Measurements from ENCODE around the gene DTD1. TPM values are rescaled to one million over a fixed set of nuclear protein-coding genes. Genes with fewer than 3 reads are reported as not detected.
A peak's percentile ranks its signal among the peaks of the same experiment; 100 is the strongest.
"Not testable (repeated sequence)": the region's sequence is repeated elsewhere in the genome, so short reads cannot be mapped to it uniquely, and the experiment has no call there.

DTD1 gene
- polyA plus RNA-seq, 3 donors from 2014 or later, result 47.4 to 68.3 (median 66.6) TPM

- H3K9me3 Mint-ChIP-seq; H3K36me3 Mint-ChIP-seq; H3K4me3 Mint-ChIP-seq; H3K27ac Mint-ChIP-seq; H3K4me1 Mint-ChIP-seq; DNase-seq; H3K27me3 Mint-ChIP-seq (ENCODE audit: low read depth in 3 of 3): not testable (repeated sequence)
These were observed 199.2 kb downstream of the DTD1 start for GRCh38 chr20:18787046-18787445.

- Mint-ChIP-seq H3K9me3 (peaks cover 0 to 2% (median 0%) of the 10 kb centered on the region in 6 donors), H3K27ac (no peak overlapping the region), H3K4me3 (no peak overlapping the region), H3K27me3 (ENCODE audit: low read depth in 3 of 3) (peaks cover 3 to 9% (median 9%) of the 10 kb centered on the region in 3 donors), H3K36me3 (peaks cover 0 to 5% (median 4%) of the 10 kb centered on the region in 3 donors), H3K4me1 (no peaks in the 10 kb centered on the region)
- no peak for DNase-seq
These were observed 200.2 kb downstream of the DTD1 start for GRCh38 chr20:18788021-18788420.

GRCh38 chr20:18790787-18791186, 202.9 kb downstream of the DTD1 start:
- H3K27me3 Mint-ChIP-seq (ENCODE audit: low read depth in 3 of 3), result peaks cover 3 to 10% (median 10%) of the 10 kb centered on the region in 3 donors
- no peak overlapping the region for H3K27ac Mint-ChIP-seq
- H3K4me3 Mint-ChIP-seq, result no peak overlapping the region
- no peak for DNase-seq
- H3K4me1 Mint-ChIP-seq, result peaks cover 18 to 21% of the 10 kb centered on the region in 2 donors
- H3K36me3 Mint-ChIP-seq, result peaks cover 0 to 6% (median 4%) of the 10 kb centered on the region in 3 donors
- peaks cover 0 to 2% (median 0%) of the 10 kb centered on the region in 6 donors for H3K9me3 Mint-ChIP-seq

- Mint-ChIP-seq H3K9me3 (peaks cover 0 to 2% (median 0%) of the 10 kb centered on the region in 6 donors), H3K4me3 (peak overlapping the region; percentile 96 to 98 (median 97)), H3K4me1 (peaks cover 18 to 21% of the 10 kb centered on the region in 2 donors), H3K36me3 (peaks cover 0 to 7% (median 7%) of the 10 kb centered on the region in 3 donors), H3K27me3 (ENCODE audit: low read depth in 3 of 3) (peaks cover 3 to 5% (median 4%) of the 10 kb centered on the region in 3 donors), H3K27ac (peak overlapping the region; percentile 98 to 100 (median 100))
- peak; percentile 82 to 86 (median 85) for DNase-seq
These were observed 206.0 kb downstream of the DTD1 start for GRCh38 chr20:18793625-18794427.

GRCh38 chr20:18794428-18794787, 206.6 kb downstream of the DTD1 start:
- Mint-ChIP-seq H3K27ac (peak overlapping the region; percentile 98 to 100 (median 100)), H3K4me3 (peak overlapping the region; percentile 96 to 98 (median 97)), H3K9me3 (peaks cover 0 to 2% (median 0%) of the 10 kb centered on the region in 6 donors), H3K4me1 (peaks cover 18 to 21% of the 10 kb centered on the region in 2 donors), H3K36me3 (peaks cover 0 to 7% (median 7%) of the 10 kb centered on the region in 3 donors), H3K27me3 (ENCODE audit: low read depth in 3 of 3) (peaks cover 4 to 5% (median 5%) of the 10 kb centered on the region in 3 donors)
- DNase-seq, result no peak

- DNase-seq, result no peak
- peaks cover 0 to 7% (median 7%) of the 10 kb centered on the region in 3 donors for H3K36me3 Mint-ChIP-seq
- H3K4me1 Mint-ChIP-seq, result peaks cover 18 to 21% of the 10 kb centered on the region in 2 donors
- peaks cover 4 to 5% (median 5%) of the 10 kb centered on the region in 3 donors for H3K27me3 Mint-ChIP-seq (ENCODE audit: low read depth in 3 of 3)
- H3K9me3 Mint-ChIP-seq, result peaks cover 0 to under 1% (median 0%) of the 10 kb centered on the region in 6 donors
- H3K4me3 Mint-ChIP-seq, result peak overlapping the region; percentile 96 to 98 (median 97)
- peak overlapping the region in 5 of 6 donors; percentile 99 to 100 (median 100) for H3K27ac Mint-ChIP-seq
These were observed 207.5 kb downstream of the DTD1 start for GRCh38 chr20:18795366-18795765.

- Mint-ChIP-seq H3K4me3 (no peak overlapping the region), H3K27ac (no peak overlapping the region), H3K9me3 (no peaks in the 10 kb centered on the region), H3K4me1 (peaks cover 18 to 21% of the 10 kb centered on the region in 2 donors), H3K27me3 (ENCODE audit: low read depth in 3 of 3) (peaks cover 4 to 5% (median 5%) of the 10 kb centered on the region in 3 donors), H3K36me3 (peaks cover 0 to 7% (median 7%) of the 10 kb centered on the region in 3 donors)
- no peak for DNase-seq
These were observed 208.5 kb downstream of the DTD1 start for GRCh38 chr20:18796282-18796833.

GRCh38 chr20:18801516-18801915, 213.7 kb downstream of the DTD1 start:
- DNase-seq, result no peak
- H3K9me3 Mint-ChIP-seq, result no peaks in the 10 kb centered on the region
- no peaks in the 10 kb centered on the region for H3K4me1 Mint-ChIP-seq
- H3K36me3 Mint-ChIP-seq, result peaks cover 0 to under 1% (median under 1%) of the 10 kb centered on the region in 3 donors
- H3K27ac Mint-ChIP-seq, result no peak overlapping the region
- H3K27me3 Mint-ChIP-seq (ENCODE audit: low read depth in 3 of 3), result peaks cover 2 to 8% (median 6%) of the 10 kb centered on the region in 3 donors
- no peak overlapping the region for H3K4me3 Mint-ChIP-seq

GRCh38 chr20:18802012-18802634, 214.3 kb downstream of the DTD1 start:
- H3K4me3 Mint-ChIP-seq, result no peak overlapping the region
- no peaks in the 10 kb centered on the region for H3K36me3 Mint-ChIP-seq
- H3K27me3 Mint-ChIP-seq (ENCODE audit: low read depth in 3 of 3), result peaks cover 2 to 8% (median 8%) of the 10 kb centered on the region in 3 donors
- no peak for DNase-seq
- H3K9me3 Mint-ChIP-seq, result no peaks in the 10 kb centered on the region
- no peak overlapping the region for H3K27ac Mint-ChIP-seq
- no peaks in the 10 kb centered on the region for H3K4me1 Mint-ChIP-seq

- H3K9me3 Mint-ChIP-seq, result no peaks in the 10 kb centered on the region
- peaks cover 0 to 8% (median 7%) of the 10 kb centered on the region in 3 donors for H3K27me3 Mint-ChIP-seq (ENCODE audit: low read depth in 3 of 3)
- no peak overlapping the region for H3K4me3 Mint-ChIP-seq
- no peak overlapping the region for H3K27ac Mint-ChIP-seq
- no peaks in the 10 kb centered on the region for H3K36me3 Mint-ChIP-seq
- no peak for DNase-seq
- no peaks in the 10 kb centered on the region for H3K4me1 Mint-ChIP-seq
These were observed 218.0 kb downstream of the DTD1 start for GRCh38 chr20:18805881-18806280.

GRCh38 chr20:18808712-18809111, 220.9 kb downstream of the DTD1 start:
- Mint-ChIP-seq H3K36me3 (no peaks in the 10 kb centered on the region), H3K27ac (no peak overlapping the region), H3K4me3 (no peak overlapping the region), H3K9me3 (no peaks in the 10 kb centered on the region), H3K4me1 (no peaks in the 10 kb centered on the region), H3K27me3 (ENCODE audit: low read depth in 3 of 3) (peaks cover 0 to 6% (median 5%) of the 10 kb centered on the region in 3 donors)
- DNase-seq, result no peak

GRCh38 chr20:18811186-18811585, 223.3 kb downstream of the DTD1 start:
- no peak overlapping the region for H3K4me3 Mint-ChIP-seq
- no peaks in the 10 kb centered on the region for H3K9me3 Mint-ChIP-seq
- no peaks in the 10 kb centered on the region for H3K36me3 Mint-ChIP-seq
- H3K27me3 Mint-ChIP-seq (ENCODE audit: low read depth in 3 of 3), result peaks cover 0 to 6% (median 3%) of the 10 kb centered on the region in 3 donors
- H3K27ac Mint-ChIP-seq, result no peak overlapping the region
- no peaks in the 10 kb centered on the region for H3K4me1 Mint-ChIP-seq
- DNase-seq, result no peak

GRCh38 chr20:18811904-18812303, 224.1 kb downstream of the DTD1 start:
- peaks cover 0 to 5% (median 3%) of the 10 kb centered on the region in 3 donors for H3K27me3 Mint-ChIP-seq (ENCODE audit: low read depth in 3 of 3)
- DNase-seq, result no peak
- no peaks in the 10 kb centered on the region for H3K9me3 Mint-ChIP-seq
- H3K36me3 Mint-ChIP-seq, result no peaks in the 10 kb centered on the region
- no peaks in the 10 kb centered on the region for H3K4me1 Mint-ChIP-seq
- H3K27ac Mint-ChIP-seq, result no peak overlapping the region
- no peak overlapping the region for H3K4me3 Mint-ChIP-seq

GRCh38 chr20:18813483-18813882, 225.6 kb downstream of the DTD1 start, which contains the start of gene SCP2D1:
Gene SCP2D1, plus strand, starts transcription at chr20:18813783. Its CDS starts 33 bp downstream, at chr20:18813816.
- H3K27ac Mint-ChIP-seq, result no peak within 1 kb of the TSS
- H3K4me3 Mint-ChIP-seq, result no peak within 1 kb of the TSS
- H3K36me3 Mint-ChIP-seq, result no peaks in the 10 kb centered on the region
- H3K4me1 Mint-ChIP-seq, result no peaks in the 10 kb centered on the region
- peaks cover 0 to 5% (median 2%) of the 10 kb centered on the region in 3 donors for H3K27me3 Mint-ChIP-seq (ENCODE audit: low read depth in 3 of 3)
- no peaks in the 10 kb centered on the region for H3K9me3 Mint-ChIP-seq
- DNase-seq, result no peak
